ENCODE data around the gene EPG5. TPM values are rescaled to one million over a fixed set of nuclear protein-coding genes. Genes with fewer than 3 reads are reported as not detected.

The EPG5 gene
- total RNA-seq, 1 experiment from 2014 or later: 16.1 TPM

GRCh38 chr18:45978084-45978483, 11.0 kb upstream of the EPG5 start:
- Histone ChIP-seq H3K18ac (ENCODE audit: insufficient read length, low read depth, low read length) (no peak overlapping the region), H3K9me3 (ENCODE audit: control insufficient read depth, low read depth, low read length) (no peaks in the 10 kb centered on the region), H3K4ac (ENCODE audit: low read depth, low read length) (no peak overlapping the region), H2BK5ac (ENCODE audit: insufficient read length, low read length) (no peak overlapping the region), H4K91ac (ENCODE audit: insufficient read length, low read depth, low read length) (no peak overlapping the region), H2BK15ac (ENCODE audit: low read depth, low read length) (no peak overlapping the region), H3K23me2 (ENCODE audit: insufficient read length, low read depth, low read length, poor library complexity, severe bottlenecking) (no peaks in the 10 kb centered on the region), H3K23ac (ENCODE audit: insufficient read length, low read depth, low read length) (no peak overlapping the region), H3K4me1 (ENCODE audit: insufficient read depth, low read length) (peaks cover 10% of the 10 kb centered on the region), H3K27me3 (ENCODE audit: insufficient read depth, low read length) (no peaks in the 10 kb centered on the region), H3T11ph (ENCODE audit: low read length) (peak overlapping the region; percentile 62), H2AK5ac (ENCODE audit: insufficient read length, low read length) (no peak overlapping the region), H2BK20ac (ENCODE audit: low read depth, low read length, poor library complexity, severe bottlenecking) (no peak overlapping the region), H3K14ac (ENCODE audit: insufficient read depth, low read length) (no peak overlapping the region; the same call in 1 of the 2 replicates), H4K5ac (ENCODE audit: insufficient read length, low read depth, low read length) (no peak overlapping the region), H4K20me1 (ENCODE audit: control insufficient read depth, insufficient read depth, insufficient read length) (no peaks in the 10 kb centered on the region), H3K79me2 (ENCODE audit: insufficient read depth, low read length) (no peaks in the 10 kb centered on the region), H3K9ac (ENCODE audit: extremely low read depth, insufficient read length, low read length) (peak overlapping the region; percentile 0), H3K79me1 (ENCODE audit: insufficient read depth, low read depth, low read length, poor library complexity, severe bottlenecking) (no peaks in the 10 kb centered on the region), H3K27ac (ENCODE audit: insufficient read length, low read depth, low read length) (peak overlapping the region; percentile 17), H3K4me2 (ENCODE audit: insufficient read depth, insufficient read length, low read length) (peak overlapping the region; percentile 27), H3K56ac (ENCODE audit: insufficient read length, low read depth, low read length) (no peak overlapping the region), H2BK12ac (ENCODE audit: insufficient read length, low read depth, low read length) (peak overlapping the region; percentile 63), H2BK120ac (ENCODE audit: low read depth, low read length, poor library complexity, severe bottlenecking) (peak overlapping the region; percentile 57), H4K8ac (replicated peaks; ENCODE audit: insufficient read length, low read depth, low read length) (peak overlapping the region; percentile 83), H2AFZ (ENCODE audit: low read length) (peak overlapping the region; percentile 65)
- Mint-ChIP-seq H3K36me3 (ENCODE audit: insufficient read depth in 1 of 3, low read depth in 3 of 3) (no peaks in the 10 kb centered on the region), H3K27ac (peak overlapping the region in 1 of 3 experiments; percentile 94; a peak in 1 of 7 replicates), H3K4me1 (peaks cover 15 to 19% of the 10 kb centered on the region in 2 experiments), H3K9me3 (no peaks in the 10 kb centered on the region), H3K4me3 (no peak overlapping the region), H3K27me3 (ENCODE audit: low read depth) (no peaks in the 10 kb centered on the region; the same call in 1 of the 2 replicates)
- TF ChIP-seq, protein P1, sequence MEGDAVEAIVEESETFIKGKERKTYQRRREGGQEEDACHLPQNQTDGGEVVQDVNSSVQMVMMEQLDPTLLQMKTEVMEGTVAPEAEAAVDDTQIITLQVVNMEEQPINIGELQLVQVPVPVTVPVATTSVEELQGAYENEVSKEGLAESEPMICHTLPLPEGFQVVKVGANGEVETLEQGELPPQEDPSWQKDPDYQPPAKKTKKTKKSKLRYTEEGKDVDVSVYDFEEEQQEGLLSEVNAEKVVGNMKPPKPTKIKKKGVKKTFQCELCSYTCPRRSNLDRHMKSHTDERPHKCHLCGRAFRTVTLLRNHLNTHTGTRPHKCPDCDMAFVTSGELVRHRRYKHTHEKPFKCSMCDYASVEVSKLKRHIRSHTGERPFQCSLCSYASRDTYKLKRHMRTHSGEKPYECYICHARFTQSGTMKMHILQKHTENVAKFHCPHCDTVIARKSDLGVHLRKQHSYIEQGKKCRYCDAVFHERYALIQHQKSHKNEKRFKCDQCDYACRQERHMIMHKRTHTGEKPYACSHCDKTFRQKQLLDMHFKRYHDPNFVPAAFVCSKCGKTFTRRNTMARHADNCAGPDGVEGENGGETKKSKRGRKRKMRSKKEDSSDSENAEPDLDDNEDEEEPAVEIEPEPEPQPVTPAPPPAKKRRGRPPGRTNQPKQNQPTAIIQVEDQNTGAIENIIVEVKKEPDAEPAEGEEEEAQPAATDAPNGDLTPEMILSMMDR (conservative IDR thresholded peaks at IDR 0.05): no peak
- peak; percentile 88 for DNase-seq
- no CpG with 5 or more reads among the region's 1 CpG for WGBS (ENCODE audit: extremely low coverage, insufficient read length, low lambda C conversion rate)
